Skin of body (tissue), 2 donors: ENCODE results near the gene IL1R1. TPM values are rescaled to one million over a fixed set of nuclear protein-coding genes. Genes with fewer than 3 reads are reported as not detected.

Experiments
- DNase-seq: peaks from one replicate; lab custom pipeline; 2025; lab: John Stamatoyannopoulos, UW
- total RNA-seq: library from RNA; depleted of rRNA; stranded (reverse); fragments of >200 nt; gene quantifications from one replicate; pipeline ENCODE4 v1.2.3, GENCODE V29; 2014

The IL1R1 gene
- total RNA-seq, 1 donor from 2014 or later: 20.3 TPM

DNA sequence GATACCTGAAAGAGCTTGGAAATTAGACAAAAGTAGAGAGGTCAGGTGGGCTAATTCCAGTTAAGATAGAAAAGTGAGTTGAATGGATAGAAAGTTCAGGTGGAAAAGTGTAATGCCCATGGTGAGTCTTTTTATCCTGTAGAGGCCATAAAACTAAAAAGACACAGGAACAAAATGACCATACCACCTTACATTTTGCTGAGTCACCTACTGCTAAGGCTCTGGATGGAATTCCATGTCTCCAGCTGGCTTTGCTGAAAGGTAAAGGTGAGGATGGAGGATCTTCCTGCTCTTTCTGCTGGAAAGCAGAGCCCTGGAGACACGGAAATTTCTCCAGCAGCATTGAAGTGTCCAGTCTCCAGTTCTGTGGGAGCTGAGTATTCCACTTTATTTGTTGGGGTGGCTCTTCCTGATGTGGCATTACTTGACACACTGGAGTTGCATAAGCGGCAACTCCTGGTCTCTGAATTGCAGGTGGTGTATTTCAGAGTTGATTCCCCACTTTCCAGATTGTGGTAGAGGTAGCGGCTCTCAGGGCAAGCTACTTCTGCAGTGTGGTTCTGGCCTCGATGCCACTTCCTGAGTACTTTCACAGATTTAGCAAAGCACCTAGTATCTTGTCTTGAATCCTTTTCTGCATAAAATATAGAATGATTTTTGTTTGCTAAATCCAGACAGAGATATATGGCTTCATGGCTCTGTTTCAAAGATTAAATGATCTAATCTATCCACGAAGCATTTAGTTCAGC is 55.0 kb downstream of the IL1R1 start:
- no peak for DNase-seq

DNA sequence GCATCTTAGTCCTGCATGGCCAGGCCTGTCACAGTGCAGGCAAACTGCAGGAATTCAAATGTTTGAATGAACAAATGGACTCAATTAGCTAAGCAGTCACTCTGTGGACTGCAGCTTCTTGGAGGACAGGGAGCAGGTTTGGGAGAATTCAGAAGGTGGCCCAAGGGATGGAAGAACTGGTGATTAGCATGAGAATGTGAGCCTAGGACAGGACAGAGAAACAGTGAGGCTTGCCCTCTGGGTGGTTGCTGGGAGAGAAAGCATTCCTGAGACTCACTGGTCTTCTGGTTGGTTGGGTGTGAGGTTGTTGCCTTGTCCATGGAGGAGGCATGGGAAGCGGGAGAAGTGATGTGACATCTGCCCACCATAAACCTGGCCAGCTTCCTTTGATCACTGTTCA is 58.0 kb downstream of the IL1R1 start:
- DNase-seq: no peak

DNA sequence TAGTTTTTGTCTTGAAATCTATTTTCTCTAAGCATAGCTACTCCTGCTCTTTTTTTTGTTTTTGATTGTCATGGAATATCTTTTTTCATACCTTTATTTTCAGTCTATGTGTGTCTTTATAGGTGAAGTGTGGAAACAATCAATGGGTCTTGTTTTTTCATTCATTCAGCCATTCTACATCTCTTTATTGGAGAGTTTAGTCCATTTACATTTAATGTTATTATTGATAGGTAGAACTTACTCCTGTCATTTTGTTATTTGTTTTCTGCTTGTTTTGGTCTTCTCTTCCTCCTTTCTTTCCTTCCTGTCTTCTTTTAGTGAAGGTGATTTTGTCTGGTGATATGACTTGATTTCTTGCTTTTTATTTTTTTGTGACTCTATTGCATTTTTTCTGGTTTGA is 62.1 kb downstream of the IL1R1 start:
- DNase-seq: no peak

DNA sequence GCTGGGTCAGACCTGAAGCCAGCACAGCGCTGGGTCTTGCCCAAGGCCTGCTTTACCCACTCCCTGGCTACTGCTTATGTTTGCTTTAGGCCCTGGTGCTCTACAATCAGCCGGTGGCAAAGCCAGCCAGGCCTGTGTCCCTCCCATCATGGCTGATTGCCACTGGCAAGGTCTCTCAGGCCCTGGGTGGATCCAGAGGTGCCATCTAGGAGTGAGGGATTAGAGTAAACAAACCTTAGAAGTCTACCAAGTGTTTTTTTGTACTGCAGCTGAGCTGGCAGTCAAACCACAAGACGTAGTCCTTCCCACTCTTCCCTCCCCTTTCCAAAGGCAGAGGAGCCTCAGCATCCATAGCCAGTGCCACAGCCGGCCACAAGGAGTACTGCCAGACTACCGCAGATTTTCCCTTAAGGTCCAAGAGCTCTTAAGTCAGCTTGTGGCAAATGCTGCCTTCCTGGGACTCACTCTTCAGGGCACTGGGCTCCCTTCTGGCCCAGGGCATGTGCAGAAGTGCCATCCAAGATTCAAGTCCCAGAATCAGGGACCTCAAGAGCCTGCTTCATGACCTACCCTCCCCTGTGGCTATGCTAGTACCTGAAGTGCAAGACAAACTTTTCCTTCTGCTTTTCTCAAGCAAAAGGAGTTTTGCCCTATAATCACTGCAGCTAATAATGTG is 64.3 kb downstream of the IL1R1 start:
- no peak for DNase-seq

DNA sequence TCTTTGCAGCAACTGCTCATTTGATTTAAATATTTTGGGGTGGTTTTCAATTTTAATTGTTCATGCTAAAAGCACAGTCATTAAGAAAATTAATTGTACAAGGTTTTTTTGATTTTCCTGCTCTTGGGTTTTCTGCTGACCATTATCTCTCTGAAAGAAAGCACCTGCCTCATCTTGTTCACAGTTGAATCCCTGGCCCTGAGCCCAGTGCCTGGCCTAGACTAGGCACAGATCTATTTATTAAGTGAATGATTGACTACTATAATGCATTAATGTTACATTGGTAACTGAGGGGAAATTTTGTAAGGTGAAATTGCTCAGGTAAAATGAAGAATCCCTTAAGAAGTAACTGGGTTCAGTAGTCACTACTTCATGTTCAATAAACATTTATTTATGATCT is 66.2 kb downstream of the IL1R1 start:
- no peak for DNase-seq

DNA sequence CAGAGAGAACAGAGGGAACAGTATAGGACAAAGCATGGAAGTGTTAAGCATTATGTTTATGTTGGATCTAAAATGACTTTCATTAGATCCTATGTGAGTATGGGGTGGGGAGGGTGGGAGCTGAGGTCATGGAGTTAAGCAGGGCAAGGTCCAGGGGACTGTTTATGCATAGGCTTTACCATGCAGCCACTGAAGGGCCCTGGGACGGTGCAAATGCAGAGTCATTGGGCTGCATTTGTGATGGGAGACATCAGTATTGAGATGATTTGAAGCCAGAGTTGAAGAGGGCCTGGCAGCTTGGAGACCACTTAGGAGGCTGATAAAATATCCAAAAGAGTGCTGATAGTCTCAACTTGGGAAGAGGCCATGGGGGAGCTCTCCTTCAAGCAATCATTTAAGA is 66.9 kb downstream of the IL1R1 start:
- DNase-seq: no peak

DNA sequence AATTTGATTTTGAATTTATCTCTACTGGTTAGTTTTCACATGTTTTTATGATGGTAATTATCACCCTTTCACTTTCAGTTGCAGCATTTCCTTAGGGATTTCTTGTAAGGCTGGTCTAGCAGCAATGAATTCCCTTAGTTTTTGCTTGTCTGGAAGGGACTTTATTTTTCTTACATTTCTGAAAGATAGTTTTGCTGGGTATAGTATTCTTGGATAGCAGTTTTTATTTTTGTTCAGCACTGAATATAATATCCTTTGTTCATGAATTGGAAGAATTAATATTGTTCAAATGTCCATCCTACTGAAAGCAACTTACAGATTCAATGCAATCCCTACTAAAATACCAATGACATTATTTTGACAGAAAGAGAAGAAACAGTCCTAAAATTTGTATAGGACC is 74.5 kb downstream of the IL1R1 start:
- no peak for DNase-seq

DNA sequence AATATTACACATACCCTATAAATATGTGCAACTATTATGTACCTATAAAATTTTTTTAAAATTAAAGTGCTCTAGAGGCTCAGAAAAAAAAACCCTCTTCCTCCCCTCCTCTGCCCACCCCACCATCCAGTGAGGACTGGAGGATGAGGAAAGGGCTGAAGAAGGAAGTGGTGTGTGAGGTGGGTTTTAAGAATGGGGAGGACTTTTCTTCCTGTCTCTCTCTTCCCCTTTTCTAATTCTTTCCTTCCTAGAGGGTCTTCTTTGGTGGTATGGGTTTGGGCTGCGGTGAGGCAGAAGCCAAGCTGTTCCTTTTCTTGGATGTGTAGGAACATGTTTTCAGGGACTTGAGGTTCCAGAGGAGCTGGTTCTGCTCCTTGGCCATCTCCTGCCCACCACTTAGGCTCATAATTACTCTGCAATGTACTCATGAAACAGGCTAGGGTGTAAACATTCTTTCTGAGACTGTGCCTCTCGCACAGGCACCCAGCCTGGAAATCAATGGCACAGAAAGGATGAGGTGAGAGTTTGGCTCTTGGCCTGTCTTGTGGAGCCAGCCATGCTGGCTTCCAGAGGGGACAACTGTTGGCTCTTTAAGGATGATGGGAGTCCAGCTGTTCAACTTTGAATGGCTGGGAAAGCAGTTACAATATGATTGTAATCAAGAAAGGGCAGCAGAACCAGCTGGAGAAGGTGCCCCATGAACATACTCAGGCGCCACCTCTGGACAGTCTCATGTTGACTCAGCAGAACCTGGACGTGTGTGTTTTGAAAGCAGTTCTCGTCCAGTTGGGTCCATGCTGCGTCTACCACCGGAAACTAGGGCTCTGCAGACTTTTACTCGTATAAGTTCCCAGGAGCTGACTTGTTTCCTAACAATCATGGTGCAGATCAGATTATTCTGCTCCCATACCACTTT is 82.5 kb downstream of the IL1R1 start:
- no peak for DNase-seq

DNA sequence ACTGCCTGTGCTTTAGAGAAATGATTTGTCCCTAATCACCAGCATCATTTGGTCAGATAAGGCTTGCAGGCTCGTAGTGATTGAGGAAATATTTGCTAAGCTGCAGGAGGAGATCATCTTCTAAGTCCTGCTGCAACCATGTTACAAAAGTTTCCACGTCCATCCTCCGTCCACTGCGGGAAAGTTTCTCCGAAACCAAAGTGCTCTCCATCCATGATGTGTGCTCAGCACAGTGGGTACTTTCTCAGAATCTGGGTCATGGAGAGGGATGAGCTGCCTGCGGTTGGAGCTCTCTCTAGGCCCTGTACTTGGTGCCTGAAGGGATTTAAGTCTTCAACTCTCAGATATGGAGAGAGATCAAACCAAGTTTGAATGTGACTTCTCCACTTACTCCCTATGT is 83.6 kb downstream of the IL1R1 start:
- DNase-seq: no peak

DNA sequence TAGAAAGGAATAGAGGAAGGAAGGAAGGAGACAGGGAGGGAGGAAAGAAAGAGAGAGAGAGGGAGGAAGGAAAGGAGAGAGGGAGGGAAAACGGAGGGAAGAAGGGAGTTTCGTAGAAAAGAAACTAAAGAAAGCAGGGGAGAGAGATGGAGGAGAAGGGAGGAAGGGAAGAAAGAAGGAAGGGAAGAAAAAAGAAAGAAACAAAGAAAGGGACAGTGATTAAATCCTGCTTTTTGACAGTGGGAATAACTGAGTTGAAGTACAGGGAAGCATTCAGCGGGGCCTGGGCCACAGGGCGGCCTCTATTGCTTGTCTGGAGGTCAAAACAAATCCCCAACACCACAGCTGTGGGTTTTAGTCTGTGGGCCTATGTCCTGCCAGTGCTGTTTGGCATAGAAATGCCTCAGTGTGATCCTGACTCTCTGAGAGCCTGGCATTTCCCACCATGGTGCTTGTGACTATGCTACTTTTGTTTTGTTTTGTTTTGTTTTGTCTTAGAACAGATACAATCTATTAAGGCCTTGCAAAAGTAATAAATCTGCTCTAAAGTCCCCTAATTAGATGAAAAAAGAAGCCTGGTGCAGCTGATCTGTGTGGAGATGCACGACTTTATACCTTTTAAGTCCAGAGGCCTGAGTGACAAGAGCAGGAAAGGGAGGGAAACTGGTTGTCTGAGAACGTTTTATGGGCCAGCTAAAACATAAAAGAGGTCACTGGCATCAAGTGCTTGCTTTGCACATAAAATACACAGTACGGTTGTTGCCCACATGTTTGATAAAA is 84.3 kb downstream of the IL1R1 start:
- no peak for DNase-seq

DNA sequence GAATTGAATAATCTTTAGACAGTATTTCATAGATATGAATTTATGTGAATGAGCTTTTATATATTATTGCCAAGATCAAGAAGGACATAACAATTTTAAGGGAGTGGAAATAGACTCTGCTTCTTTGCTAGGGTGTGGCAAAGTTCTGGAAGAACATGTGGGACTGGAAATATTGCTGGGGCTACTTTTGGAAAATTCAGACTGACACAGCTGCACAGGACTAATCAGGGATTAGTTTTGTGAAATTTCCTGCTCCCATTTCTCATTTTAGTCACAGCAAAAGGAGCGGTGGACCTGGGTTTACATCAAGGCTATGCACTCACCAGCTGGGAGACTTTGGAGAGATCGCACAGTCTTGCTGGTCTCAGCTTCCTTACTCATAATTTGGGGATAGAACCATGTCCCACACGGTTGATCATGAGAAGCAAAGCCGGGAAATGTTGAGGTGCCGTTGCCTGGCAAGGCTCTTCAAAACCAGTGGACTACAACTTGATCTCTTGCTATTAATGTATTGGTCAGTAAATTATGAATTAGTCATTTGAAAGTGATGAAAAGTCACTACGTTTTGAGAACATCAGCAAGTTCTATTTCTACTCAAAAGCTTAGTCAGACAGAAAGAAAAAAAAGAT is 86.7 kb downstream of the IL1R1 start:
- DNase-seq: no peak

Other genes starting within 250 kb of the IL1R1 start
- gene IL1R2, start 150.8 kb upstream of the IL1R1 start, total RNA-seq: 15.6 TPM
- gene IL1RL2, start 44.3 kb downstream of the IL1R1 start, total RNA-seq: 6.3 TPM
- 8.7 TPM for gene IL1RL1, start 168.8 kb downstream of the IL1R1 start, total RNA-seq
- gene IL18R1, start 213.1 kb downstream of the IL1R1 start, total RNA-seq: 4.5 TPM